ENCODE results near the gene MYOZ1. TPM values are rescaled to one million over a fixed set of nuclear protein-coding genes. Genes with fewer than 3 reads are reported as not detected.

Gene MYOZ1
- total RNA-seq, 2 experiments from 2014 or later: not detected

- peaks cover 2% of the 10 kb centered on the region for H3K36me3 Mint-ChIP-seq
- H3K4me1 Mint-ChIP-seq: peaks cover 16% of the 10 kb centered on the region
- no peaks in the 10 kb centered on the region for H3K27me3 Mint-ChIP-seq
- H3K4me3 Mint-ChIP-seq: peak within 1 kb of the TSS; percentile 26
- peak within 1 kb of the TSS; percentile 50 for H3K27ac Mint-ChIP-seq
- H3K9me3 Mint-ChIP-seq: no peaks in the 10 kb centered on the region
- DNase-seq: no peak
These were observed 50.1 kb downstream of the MYOZ1 start, which contains the start of gene USP54 for GRCh38 chr10:73590881-73591799. Gene USP54 (minus strand): TSS chr10:73591342. CDS start chr10:73575658, 15,684 bp downstream.

GRCh38 chr10:73589563-73590126 lies 51.6 kb downstream of the MYOZ1 start:
- peaks cover 16% of the 10 kb centered on the region for H3K4me1 Mint-ChIP-seq

GRCh38 chr10:73588656-73589055 lies 52.6 kb downstream of the MYOZ1 start:
- Mint-ChIP-seq H3K36me3 (peaks cover 4% of the 10 kb centered on the region), H3K4me3 (no peak overlapping the region), H3K4me1 (peaks cover 16% of the 10 kb centered on the region), H3K27ac (no peak overlapping the region), H3K27me3 (no peaks in the 10 kb centered on the region), H3K9me3 (no peaks in the 10 kb centered on the region)
- no peak for DNase-seq

More at GRCh38 chr10:73589563-73590126, 51.6 kb downstream of the MYOZ1 start:
- Mint-ChIP-seq H3K27me3 (no peaks in the 10 kb centered on the region), H3K36me3 (peaks cover 4% of the 10 kb centered on the region), H3K4me3 (no peak overlapping the region), H3K9me3 (no peaks in the 10 kb centered on the region), H3K27ac (no peak overlapping the region)
- DNase-seq: no peak

GRCh38 chr10:73586583-73586984 lies 54.7 kb downstream of the MYOZ1 start:
- no peak overlapping the region for H3K4me3 Mint-ChIP-seq
- peaks cover 6% of the 10 kb centered on the region for H3K4me1 Mint-ChIP-seq
- no peak overlapping the region for H3K27ac Mint-ChIP-seq
- H3K27me3 Mint-ChIP-seq: no peaks in the 10 kb centered on the region
- H3K36me3 Mint-ChIP-seq: peaks cover 4% of the 10 kb centered on the region
- DNase-seq: no peak
- no peaks in the 10 kb centered on the region for H3K9me3 Mint-ChIP-seq

GRCh38 chr10:73585327-73585726 lies 55.9 kb downstream of the MYOZ1 start:
- Mint-ChIP-seq H3K27ac (no peak overlapping the region), H3K4me3 (no peak overlapping the region), H3K4me1 (no peaks in the 10 kb centered on the region), H3K27me3 (no peaks in the 10 kb centered on the region), H3K36me3 (peaks cover 4% of the 10 kb centered on the region), H3K9me3 (no peaks in the 10 kb centered on the region)
- DNase-seq: no peak

- no peak for DNase-seq
- Mint-ChIP-seq H3K4me1 (no peaks in the 10 kb centered on the region), H3K27me3 (no peaks in the 10 kb centered on the region), H3K36me3 (peaks cover 4% of the 10 kb centered on the region), H3K27ac (no peak overlapping the region), H3K4me3 (no peak overlapping the region), H3K9me3 (no peaks in the 10 kb centered on the region)
These were observed 56.5 kb downstream of the MYOZ1 start for GRCh38 chr10:73584737-73585136.

- Mint-ChIP-seq H3K36me3 (peaks cover 6% of the 10 kb centered on the region), H3K27me3 (no peaks in the 10 kb centered on the region), H3K27ac (no peak overlapping the region), H3K9me3 (no peaks in the 10 kb centered on the region), H3K4me1 (peaks cover 5% of the 10 kb centered on the region), H3K4me3 (no peak overlapping the region)
- DNase-seq: no peak
These were observed 59.4 kb downstream of the MYOZ1 start for GRCh38 chr10:73581918-73582317.

Other genes with a start within 250 kb of the MYOZ1 start
- gene ANXA7, start 227.4 kb downstream of the MYOZ1 start, total RNA-seq: 100 to 1,000 TPM; 120 to 126 TPM
- 1 to 10 TPM in 1 of 2 experiments, under 1 TPM in 1; 0.94 to 1.4 TPM for gene MSS51, start 207.9 kb downstream of the MYOZ1 start, total RNA-seq
- gene PPP3CB, start 145.4 kb downstream of the MYOZ1 start, total RNA-seq: 10 to 100 TPM; 37.7 to 38.9 TPM
- gene USP54, start 50.1 kb downstream of the MYOZ1 start, total RNA-seq: 1 to 10 TPM; 7.7 to 8.1 TPM
- not detected for gene SYNPO2L, start 14.6 kb upstream of the MYOZ1 start, total RNA-seq
- gene AGAP5, start 56.6 kb upstream of the MYOZ1 start, total RNA-seq: 1 to 10 TPM; 5.4 to 6.7 TPM
- 10 to 100 TPM; 74.6 to 74.9 TPM for gene SEC24C, start 102.9 kb upstream of the MYOZ1 start, total RNA-seq
- 10 to 100 TPM; 34.8 to 38.6 TPM for gene CHCHD1, start 140.6 kb upstream of the MYOZ1 start, total RNA-seq
- gene ZSWIM8, start 144.1 kb upstream of the MYOZ1 start, total RNA-seq: 10 to 100 TPM; 31.0 to 35.5 TPM
- 10 to 100 TPM; 45.9 to 49.7 TPM for gene NDST2, start 170.1 kb upstream of the MYOZ1 start, total RNA-seq
- gene CAMK2G, start 233.1 kb upstream of the MYOZ1 start, total RNA-seq: 10 to 100 TPM; 16.5 to 17.4 TPM

All from activated naive CD8-positive, alpha-beta T cell treated with anti-CD3 and anti-CD28 coated beads for 36 hours (primary cell).